NOMO-1 treated with dmso at 0.1 percent for 144 hours (cell line): ENCODE measurements around the gene GDF10.

ENCODE experiments used
- DNase-seq: peaks from one replicate; lab custom pipeline; 2025; ENCODE audit not compliant: unreplicated experiment; lab: John Stamatoyannopoulos, UW

Gene GDF10

DNA sequence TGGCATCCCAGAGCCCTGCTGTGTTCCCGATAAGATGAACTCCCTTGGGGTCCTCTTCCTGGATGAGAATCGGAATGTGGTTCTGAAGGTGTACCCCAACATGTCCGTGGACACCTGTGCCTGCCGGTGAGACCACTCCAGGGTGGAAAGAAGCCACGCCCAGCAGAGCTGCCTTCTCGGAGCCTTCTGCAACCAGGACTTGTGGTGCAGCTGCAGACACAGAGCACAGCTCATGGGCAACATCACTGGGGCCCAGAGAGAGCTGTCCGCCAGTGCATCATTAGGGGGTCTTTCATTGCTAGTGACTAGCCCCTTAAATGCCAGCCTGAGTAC, 12.6 kb downstream of the GDF10 start:
- no peak for DNase-seq

DNA sequence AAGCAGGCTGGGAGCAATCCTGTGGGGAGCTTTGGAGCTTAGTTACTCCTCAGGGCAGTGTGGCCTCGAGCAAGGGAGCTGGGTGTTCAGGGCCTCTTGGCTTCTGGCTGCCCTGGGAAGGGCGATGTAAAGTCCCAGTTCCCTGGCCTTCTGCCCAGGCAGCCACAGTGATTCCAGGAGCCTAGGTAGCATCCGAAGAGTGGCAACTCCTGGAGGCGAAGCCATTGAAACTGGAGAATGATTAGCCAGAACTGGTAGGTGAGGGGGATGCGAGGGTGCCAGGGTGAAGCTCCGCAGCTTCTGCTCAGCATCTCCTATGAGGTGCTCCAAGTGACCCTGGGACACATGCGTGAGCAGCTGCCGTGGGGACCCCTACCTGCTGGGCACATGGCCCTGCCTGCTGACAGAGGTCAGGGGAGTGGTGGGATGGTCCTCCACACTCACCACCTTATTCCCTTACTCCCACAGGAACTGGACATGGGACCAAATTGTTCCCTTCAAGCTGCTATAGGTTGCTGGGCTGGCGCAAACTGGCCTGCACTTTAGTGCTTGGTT, 14.5 kb downstream of the GDF10 start:
- no peak for DNase-seq

DNA sequence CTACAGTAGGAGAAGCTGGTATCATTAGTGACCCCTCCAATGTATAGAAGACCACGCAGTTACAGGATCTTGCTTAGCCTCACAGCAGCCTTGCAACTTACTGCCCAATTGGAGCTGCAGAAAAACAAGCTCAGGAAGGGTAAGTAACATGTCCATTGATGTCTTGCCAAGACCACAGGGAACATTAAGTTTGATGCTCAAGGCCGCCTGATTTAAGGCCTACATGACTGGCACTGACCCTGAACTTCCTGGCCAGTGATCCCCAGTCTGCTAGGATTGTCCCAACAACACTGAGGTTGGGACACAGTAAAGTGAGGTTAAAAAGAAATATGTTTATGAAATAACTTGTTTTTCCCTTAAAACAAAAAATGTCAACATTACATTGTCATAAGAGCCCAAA, 15.4 kb downstream of the GDF10 start:
- DNase-seq, result no peak

DNA sequence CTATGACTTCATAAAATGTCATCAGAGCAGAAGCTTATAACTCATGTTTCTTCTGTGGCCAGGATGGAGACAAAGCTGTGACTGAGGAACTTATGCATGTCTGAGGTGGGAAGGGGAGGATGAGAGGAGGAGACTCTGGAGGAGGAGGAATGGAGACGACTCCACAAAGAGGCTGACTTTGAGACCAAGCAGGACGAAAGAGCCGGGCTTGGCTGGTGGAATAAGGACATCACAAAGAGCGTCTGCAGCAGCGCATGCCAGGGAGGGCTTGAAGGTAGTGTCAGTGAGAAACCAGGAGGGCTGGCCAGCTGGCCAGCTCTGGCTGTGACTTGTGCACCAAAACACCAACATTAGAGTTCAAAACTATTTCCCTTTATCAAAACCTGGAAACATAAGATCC, 16.1 kb downstream of the GDF10 start:
- DNase-seq, result no peak

DNA sequence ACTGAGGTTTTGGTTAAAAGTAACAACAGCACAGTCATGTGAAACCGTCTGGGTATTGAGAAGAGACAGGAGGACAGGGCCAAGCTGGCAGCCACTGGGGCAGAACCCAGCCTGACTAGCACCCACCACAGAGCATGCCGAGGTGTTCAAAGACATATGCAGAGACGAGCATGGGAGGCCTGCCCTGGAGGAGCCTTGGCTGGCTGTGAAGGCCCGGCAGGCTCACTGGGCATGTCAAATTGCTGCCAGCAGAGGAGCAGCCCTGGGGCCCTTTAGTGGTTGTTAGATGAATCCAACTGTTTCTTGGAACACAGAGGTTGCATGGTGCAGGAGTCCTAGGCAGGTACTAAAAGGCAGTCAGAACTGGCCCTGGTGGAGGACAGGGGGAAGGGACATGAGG, 17.3 kb downstream of the GDF10 start:
- DNase-seq, result no peak

DNA sequence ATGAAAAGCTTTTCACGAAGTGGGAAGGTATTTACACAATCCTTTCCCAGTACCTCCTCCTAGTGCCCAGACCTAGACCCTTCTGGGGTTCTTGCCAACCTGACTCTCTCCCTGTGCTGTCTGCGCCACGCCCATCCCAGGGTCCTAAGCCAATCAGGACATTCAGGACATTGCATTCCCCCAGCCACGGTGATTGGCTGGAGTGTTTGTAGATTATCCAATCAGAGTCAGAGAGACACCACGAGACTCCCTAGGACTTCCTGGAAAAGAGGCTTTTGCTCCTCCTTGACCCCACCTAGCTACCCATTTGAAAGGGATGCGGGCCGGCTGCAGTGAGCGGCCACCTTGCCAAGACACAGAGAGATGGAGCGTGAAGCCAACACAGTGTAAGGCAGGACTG, 18.7 kb downstream of the GDF10 start:
- no peak for DNase-seq

DNA sequence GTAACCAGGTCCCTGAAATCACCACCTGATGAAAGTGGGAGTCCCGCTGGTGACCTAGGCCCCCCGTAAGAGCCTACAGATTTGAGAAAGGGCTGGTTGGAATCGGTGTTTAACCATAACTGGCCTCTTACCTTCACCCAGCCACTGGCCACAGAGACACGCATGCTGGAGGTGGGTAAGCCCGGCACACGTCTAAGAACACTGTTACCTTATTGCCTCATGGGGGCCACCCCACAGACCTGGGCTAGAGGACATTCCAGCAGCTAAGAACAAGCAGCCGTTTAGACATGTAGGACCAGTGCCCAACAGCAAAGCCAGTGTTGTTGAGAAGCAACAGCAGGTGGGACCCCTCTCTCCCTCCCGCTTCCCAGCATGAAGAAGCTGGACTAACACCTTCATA, 19.8 kb downstream of the GDF10 start:
- no peak for DNase-seq

DNA sequence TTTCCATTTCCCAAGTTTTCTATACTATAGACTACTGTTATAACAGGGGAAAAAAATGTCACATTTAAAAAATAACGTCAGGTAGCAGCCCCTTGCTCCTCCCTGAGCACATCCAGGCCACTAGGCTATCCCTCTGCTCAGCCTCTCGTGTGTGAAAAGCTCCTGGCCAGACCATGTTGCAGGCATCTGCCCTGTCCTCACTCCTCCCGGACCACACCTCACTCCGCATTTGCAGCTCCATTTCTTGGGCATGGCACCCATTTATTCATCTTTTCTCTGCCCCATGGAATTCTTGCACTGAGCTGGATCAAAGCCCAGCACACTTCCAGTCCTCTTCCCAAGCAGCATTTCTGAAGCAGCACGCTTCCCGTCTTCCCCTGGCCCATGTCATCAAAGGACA, 20.8 kb downstream of the GDF10 start:
- no peak for DNase-seq

DNA sequence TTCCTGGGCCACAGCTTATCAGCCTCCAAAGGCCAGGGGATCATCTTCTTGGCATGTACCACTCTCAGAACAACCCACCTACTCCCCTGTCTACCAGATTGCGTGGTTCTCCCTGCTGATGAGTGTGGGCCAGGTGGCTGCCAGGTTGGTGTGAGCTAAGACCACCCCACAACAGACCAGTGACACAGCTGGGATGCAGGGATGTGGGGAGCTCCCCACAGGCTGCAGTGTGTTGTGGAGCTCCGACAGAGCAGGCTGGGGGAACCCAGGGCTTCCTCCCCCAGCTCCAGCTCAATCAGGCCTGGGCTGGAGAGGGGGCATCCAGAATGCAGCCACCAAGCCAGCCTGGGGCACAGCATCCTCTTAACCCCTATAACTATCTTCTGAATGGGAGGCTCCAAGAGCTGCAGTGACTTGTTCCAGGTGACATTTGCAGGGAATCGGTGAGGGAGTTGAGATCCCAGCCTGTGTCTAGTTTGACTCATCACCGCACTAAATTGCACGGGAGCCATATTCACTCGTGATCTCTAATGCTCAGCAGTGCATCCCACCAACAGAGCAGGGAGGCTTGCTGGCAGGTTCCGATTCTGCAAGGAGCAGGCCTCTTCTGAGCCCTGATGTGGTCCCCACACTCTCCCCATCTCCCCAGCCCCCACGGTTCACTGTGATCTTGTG, 21.7 kb downstream of the GDF10 start:
- no peak for DNase-seq

DNA sequence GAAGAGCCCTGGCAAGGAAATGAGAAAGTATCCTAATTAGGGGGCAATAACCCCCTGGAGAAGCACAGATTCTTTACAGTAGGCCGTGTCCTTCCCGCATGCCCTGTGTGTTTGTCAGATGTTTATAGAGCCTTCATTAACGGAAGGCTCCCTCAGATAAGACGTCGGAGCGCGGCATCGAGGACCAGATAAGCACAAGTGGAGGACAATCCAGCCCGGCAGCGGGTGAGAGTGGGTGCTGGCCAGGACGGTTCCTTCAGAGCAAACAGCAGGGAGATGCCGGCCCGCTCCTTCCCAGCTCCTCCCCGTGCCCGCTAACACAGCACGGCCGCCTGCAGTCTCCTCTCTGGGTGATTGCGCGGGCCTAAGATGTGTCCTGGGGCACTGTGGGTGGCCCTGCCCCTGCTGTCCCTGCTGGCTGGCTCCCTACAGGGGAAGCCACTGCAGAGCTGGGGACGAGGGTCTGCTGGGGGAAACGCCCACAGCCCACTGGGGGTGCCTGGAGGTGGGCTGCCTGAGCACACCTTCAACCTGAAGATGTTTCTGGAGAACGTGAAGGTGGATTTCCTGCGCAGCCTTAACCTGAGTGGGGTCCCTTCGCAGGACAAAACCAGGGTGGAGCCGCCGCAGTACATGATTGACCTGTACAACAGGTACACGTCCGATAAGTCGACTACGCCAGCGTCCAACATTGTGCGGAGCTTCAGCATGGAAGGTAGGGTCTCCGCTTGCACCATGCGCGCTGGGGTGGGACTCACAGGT, 22.5 kb downstream of the GDF10 start, which contains the start of gene GDF2:
TSS of gene GDF2 (plus strand) at position 155 of the 762 bp plus-strand sequence. CDS start at position 370, 215 bp downstream.
- no peak for DNase-seq

DNA sequence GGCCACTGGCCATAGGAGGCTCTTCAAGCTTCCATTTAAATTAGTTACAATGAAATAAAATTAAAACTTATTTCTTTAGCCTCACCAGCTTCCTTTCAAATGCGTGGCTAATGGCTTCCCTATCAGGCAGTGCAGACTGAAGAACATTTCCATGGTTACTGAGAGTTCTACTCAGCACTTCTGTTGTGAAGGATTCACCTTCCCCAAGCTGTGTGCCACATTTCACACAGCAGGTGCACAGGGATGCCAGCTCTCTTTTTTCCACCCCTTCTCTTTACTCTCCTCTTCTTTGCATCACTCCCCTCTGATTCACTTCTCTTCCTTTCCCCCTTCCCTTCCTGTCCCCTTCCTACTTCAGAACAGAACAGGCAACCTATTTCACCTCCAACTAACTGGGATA, 23.1 kb downstream of the GDF10 start:
- DNase-seq, result no peak

DNA sequence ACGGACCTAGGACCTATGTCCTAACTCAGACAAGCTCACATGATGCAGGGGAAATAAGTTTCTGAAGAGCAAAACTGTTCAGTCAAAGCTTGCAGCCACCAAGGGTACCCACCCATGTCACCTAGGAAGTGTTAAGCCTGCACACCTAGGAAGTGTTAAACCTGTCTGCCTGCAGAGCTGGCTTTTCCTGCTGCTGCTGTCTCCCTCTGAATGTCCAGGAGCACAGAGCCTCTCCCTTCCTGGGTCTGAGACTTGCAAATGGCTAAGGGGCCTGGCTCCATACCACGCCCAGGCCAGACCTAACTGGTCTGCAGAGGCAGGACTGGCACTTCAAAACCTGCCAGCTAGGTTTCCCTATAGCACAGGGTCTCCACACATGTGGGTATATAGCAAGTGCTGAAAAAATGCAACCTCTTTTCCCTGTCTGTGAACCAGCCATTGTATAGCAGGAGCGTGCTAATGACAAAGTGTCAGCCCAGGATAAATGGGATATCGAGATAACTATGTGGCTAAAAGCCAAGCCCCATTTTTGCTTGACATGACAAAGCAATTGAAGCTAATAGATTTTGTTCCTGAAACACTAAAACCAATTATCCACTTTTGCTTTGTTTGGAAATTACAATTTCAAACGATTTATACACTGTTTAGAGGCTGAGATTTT, 23.8 kb downstream of the GDF10 start:
- DNase-seq, result no peak

DNA sequence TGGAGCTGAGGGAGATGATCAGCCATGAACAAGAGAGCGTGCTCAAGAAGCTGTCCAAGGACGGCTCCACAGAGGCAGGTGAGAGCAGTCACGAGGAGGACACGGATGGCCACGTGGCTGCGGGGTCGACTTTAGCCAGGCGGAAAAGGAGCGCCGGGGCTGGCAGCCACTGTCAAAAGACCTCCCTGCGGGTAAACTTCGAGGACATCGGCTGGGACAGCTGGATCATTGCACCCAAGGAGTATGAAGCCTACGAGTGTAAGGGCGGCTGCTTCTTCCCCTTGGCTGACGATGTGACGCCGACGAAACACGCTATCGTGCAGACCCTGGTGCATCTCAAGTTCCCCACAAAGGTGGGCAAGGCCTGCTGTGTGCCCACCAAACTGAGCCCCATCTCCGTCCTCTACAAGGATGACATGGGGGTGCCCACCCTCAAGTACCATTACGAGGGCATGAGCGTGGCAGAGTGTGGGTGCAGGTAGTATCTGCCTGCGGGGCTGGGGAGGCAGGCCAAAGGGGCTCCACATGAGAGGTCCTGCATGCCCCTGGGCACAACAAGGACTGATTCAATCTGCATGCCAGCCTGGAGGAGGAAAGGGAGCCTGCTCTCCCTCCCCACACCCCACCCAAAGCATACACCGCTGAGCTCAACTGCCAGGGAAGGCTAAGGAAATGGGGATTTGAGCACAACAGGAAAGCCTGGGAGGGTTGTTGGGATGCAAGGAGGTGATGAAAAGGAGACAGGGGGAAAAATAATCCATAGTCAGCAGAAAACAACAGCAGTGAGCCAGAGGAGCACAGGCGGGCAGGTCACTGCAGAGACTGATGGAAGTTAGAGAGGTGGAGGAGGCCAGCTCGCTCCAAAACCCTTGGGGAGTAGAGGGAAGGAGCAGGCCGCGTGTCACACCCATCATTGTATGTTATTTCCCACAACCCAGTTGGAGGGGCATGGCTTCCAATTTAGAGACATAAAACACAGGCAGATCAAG, 25.6 kb downstream of the GDF10 start:
- no peak for DNase-seq

DNA sequence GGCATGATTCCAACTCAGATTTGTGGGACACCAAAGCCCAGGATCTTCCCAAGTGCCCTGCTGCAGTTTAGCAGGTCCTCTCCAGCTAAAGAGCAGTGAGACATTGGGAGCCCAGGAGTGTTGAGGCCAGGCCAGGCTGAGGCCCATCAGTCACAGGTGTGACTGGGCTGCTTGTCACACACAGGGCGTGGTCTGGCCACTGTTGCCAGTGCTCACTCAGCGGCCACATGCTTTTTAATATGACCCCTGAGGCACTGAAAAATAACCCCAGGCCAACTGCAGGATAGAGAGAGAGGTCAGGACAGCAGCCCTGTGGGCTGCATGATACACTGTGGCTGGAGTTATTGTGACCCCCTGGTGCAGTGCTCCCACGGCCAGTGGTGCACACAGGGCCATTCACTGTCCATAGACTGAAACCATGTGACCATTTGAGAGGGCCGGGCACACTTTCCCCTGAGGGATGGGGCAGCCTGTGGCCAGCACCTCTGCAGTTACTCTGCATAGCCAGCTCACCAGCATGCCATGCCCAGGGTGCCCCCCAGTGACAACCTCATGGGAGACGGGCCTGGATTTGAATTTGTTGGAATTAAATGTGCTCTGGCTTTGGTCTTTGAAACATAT, 26.4 kb downstream of the GDF10 start:
- no peak for DNase-seq

DNA sequence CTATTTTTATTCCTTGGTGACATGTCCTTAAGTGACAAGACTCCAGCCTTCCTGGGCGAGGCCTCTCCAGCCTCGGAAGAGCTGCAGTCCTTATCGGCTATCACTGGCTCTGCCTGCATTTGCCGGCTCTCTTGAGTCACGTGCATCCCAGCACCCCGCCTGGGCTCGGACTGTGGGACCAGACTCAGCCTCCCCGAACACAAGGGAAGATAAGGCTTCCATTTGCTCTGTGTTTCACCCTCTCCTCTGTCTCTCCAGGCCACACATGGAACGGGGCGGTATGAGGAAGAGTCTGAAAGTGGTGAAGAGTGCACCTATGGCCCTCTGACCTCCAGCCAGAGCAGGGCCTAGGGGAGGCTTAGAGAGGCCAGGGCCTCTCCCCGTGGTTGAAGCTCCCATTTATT, 26.9 kb downstream of the GDF10 start:
- no peak for DNase-seq

DNA sequence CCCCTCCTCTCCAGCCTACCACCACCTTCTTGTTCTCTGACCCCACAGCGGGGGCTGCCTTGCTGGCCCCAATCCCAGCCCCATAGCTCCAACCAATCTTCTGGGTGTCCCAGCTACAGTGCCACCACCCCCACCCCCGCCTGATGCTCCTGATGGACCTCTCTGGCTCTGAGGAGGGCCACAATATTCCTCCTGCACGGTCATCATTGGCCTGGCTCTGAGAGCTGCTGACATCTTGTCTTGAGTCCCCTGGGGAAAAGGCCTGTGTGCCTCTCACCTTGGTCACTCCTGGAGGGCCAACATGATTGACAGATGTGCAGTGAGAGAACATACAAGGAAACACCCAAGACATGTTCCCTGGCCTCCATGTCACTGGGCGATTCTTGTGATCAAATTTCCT, 29.9 kb downstream of the GDF10 start:
- DNase-seq, result no peak

DNA sequence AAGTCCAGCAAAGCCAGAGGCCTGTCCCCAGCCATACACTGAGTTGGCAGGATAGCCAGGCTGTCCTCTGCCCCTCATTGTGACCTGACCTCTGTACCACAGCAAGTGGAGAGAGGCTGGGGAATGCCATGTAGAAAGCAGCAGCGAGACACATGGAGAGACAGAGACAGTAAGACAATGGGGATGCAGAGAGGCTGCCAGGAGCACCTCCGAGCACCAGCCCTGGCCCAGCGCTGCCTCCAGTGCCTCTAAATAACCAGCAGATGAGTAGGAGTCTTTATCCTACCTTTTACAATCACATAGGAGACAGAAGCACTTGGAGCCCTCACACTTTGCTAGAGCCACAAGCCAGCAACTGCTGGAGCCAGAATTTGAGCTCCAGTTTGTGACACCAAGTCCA, 30.4 kb downstream of the GDF10 start:
- no peak for DNase-seq

DNA sequence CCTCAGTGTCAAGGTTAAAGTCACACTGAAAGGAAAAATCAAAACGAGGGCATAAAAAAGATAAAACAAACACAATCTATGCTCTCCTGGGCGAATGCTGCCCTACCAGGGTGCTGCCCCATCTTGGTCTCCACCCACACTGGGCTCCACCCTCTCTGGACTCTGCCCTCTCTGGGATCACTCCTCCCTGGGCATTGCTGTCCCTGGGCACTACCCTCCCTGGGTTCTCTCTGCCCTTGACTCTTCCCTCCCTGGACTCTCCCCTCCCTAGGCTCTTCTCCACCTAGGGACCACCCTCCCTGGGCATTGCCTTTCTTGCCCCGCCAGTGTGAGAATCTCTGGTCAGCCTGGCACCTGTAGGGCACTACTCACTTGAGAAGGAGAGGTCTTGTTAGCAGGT, 30.8 kb downstream of the GDF10 start:
- no peak for DNase-seq

DNA sequence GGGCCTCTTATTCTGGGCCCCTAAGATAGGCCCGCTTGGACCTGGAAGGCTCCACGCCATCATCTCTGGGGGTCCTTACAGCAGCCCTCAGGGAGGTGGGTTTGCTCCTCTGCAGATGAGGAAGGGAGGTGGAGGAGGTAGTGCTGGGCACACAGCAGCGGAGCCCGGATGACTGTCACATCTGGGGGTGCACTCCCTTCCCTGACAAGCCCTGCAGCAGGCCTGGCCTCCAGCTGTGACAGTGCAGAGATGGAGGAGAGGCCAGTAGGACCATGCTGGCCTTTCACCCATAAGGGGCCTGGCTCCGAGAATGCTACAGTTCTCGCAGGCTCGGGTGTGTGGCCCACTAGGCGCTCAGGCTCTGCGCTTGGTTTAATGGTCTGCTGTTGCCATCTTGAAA, 31.5 kb downstream of the GDF10 start:
- no peak for DNase-seq

DNA sequence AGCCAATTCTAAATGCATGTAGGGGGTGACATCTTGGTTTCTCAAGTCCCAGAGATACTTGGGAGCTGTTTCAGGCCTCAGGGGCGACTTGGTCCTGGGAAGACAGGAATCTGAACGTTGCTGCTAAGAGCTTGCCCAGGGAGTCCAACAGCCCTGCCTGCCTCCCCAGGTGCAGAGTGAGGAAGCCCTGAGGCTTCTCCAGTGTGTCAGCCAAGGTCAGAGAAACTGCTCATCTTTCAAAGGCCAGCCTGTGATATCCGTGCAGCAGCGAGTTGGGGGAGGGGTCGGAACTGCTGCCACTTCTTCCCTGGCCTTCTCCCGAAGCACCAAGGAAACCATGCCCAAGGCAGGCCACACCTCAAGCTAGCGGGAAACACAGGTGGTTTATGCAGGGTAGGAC, 32.0 kb downstream of the GDF10 start:
- no peak for DNase-seq
